ENCODE data around the gene NPC1. TPM values are rescaled to one million over a fixed set of nuclear protein-coding genes. Genes with fewer than 3 reads are reported as not detected.

Gene NPC1
- total RNA-seq, result 10.9 TPM
- long read RNA-seq, full-length matches to known transcripts, result 4 of 6 reads
- long read RNA-seq, partial matches to known transcripts, result 0 of 6 reads
- long read RNA-seq, other reads (novel, unspliced or antisense), result 2 of 6 reads

DNA sequence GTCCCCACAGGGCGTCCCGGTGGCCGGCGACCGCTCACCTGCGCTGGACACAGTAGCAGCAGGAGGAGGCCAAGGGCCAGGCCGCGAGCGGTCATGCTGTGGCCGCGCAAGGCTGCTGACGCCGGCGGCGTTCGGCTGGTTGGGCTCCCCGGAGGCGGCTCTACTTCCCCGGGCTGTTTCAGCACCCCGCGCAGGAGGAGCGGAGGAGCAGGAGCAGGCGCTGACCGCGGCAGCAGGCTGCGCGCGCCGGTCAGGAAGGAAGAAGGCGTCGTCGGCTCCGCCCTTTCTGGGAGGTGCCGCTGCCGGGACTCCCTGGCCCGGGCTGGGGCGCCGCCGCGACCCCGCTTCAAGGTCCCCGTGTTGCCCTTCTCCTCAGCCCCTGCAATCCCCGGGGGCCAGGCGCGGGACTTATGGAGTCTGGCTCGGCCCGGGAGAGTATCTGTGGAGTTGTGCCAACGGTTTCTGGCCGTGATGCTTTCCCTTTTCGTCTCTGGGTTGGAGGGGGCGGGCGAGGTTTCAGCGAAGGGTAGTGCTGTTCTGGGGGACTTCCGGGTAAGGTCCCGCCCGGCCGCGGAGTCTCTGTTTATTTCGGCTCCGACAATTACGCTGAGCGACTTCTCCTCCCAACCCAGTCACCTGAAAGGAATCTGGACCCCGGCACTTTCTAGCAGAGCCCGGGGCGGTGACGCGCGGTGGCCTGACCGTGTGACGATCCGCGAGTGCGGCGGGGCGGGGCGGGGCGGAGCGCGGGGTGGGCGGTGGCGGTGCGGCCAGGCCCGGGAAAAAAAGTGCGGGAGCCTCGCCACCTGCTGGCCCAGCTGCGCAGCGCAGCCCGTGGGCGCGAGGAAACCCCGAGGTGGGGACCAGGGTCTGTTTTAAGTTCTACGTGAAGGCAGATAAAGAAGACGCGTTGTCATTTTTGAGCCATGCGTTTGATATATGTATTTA is at the start of gene NPC1:
TSS of gene NPC1 (minus strand) at position 258 of the 948 bp plus-strand sequence. CDS start at position 95, 163 bp downstream.
- intact Hi-C loops (cut with DNase I), result loop anchor here (1.0 to 5.0 kb wide), 2 partner anchors 70 to 84 kb away; partner anchors contain the start of gene RMC1
- peak; percentile 98 for ATAC-seq
- peak; percentile 97 for DNase-seq (ENCODE audit: missing footprints)

DNA sequence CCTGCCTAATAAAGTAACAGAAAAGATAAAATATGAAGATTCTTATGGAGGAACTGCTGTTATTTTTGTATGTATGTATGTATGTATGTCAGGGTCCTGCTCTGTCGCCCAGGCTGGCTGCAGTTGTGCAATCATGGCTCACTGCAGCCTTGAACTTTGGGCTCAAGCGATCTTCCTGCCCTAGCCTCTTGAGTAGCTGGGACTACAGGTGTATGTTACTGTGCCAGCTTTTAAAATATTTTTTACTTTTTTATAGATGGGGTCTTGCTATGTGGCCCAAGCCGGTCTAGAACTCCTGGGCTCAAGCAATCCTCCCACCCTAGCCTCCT is 49.7 kb upstream of the NPC1 start:
- DNase-seq (ENCODE audit: missing footprints) (no peak), ATAC-seq (no peak)
- intact Hi-C loops (cut with DNase I), result no loop called here

DNA sequence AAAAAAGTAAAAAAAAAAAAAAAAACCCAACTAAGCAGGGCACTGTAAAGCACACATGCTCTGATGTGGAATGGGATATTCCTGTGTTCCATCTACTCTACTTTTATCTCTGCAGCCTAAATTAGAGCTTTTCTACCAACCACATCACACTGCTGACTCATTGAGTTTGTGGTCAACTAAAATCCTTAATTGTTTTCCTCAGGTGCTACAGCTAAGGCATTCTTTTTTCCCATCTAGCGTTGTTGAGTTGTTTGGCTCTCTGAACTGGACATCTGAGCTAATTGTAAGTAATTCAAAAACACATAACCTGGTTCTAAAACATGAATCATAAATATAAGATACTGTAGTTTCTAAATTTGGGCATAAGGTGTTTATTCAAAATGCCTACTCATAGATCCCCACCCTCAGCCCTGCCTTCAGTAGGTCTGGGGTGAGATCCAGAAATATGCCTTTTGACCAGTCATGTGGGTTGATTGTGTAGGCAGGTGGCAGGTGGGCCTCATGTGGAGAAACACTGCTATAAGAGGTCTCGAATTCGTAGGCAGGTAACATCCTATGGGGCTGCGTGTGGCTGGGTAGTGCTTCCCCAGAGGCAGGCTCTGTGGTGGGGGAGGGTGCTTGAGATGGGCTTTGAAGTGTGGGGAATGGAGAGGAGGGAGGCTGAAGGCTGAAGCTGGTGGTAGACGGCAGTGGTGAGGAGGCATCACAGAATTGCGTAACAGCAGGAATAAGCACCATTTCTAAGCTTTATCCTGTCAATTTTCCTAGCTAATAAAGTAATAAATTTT is 49.2 kb upstream of the NPC1 start:
- DNase-seq (ENCODE audit: missing footprints) (no peak), ATAC-seq (no peak)
- intact Hi-C loops (cut with DNase I), result no loop called here

GRCh38 chr18:23634692-23635091 is 48.4 kb upstream of the NPC1 start:
- ATAC-seq (no peak), DNase-seq (ENCODE audit: missing footprints) (no peak)
- intact Hi-C loops (cut with DNase I), result no loop called here

- intact Hi-C loops (cut with DNase I), result no loop called here
- no peak for ATAC-seq
Measured at GRCh38 chr18:23632615-23633014, 46.3 kb upstream of the NPC1 start.

GRCh38 chr18:23631746-23632145 is 45.4 kb upstream of the NPC1 start:
- DNase-seq (ENCODE audit: missing footprints), result no peak
- ATAC-seq, result no peak
- intact Hi-C loops (cut with DNase I), result no loop called here

More at GRCh38 chr18:23632615-23633014, 46.3 kb upstream of the NPC1 start:
- DNase-seq (ENCODE audit: missing footprints), result no peak

- intact Hi-C loops (cut with DNase I), result no loop called here
Measured at GRCh38 chr18:23631312-23631711, 45.0 kb upstream of the NPC1 start.

GRCh38 chr18:23629444-23629946 is 43.2 kb upstream of the NPC1 start:
- ATAC-seq, result no peak
- intact Hi-C loops (cut with DNase I), result no loop called here

More at GRCh38 chr18:23631312-23631711, 45.0 kb upstream of the NPC1 start:
- no peak for ATAC-seq
- DNase-seq (ENCODE audit: missing footprints), result no peak

DNA sequence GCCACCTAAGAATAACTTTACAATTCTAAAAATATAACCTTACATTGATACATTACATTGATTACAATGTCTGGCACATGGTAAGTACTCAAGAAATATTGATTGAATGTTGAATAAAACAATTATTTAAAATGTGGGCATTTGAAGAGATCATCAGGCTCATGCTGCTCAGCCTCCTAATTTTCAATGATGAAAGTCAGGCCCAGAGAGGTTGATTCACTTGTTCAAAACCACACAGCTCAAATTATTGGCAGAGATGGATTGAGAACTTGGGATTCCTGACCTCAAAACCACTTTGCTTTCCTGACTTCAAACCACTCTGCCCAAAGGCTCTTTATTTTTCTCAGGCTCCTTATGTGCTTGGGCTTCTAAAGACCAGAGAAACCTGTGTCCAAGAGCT is 41.7 kb upstream of the NPC1 start:
- DNase-seq (ENCODE audit: missing footprints), result no peak
- intact Hi-C loops (cut with DNase I), result no loop called here
- no peak for ATAC-seq

More at GRCh38 chr18:23629444-23629946, 43.2 kb upstream of the NPC1 start:
- no peak for DNase-seq (ENCODE audit: missing footprints)

DNA sequence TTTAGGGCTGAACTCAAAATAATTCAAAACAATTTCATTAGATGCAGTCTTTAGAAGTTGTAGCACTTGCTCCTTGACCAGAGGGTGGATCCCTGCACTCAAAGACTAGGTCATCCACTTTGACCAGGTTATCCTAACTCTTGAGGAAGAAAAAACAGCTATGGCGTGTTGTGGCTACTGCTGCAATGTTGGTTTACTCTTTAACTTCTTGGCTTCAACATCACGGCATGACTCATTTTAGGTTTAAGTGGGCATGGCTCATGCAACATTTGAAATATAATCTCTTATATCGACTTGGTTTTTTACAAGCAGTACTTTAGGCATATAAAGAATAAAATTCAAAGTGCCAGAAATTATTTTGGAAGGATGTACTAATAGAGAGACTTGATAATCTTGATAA is 41.0 kb upstream of the NPC1 start:
- no peak for ATAC-seq
- intact Hi-C loops (cut with DNase I), result no loop called here

GRCh38 chr18:23626451-23627279 is 40.4 kb upstream of the NPC1 start:
- ATAC-seq, result no peak
- intact Hi-C loops (cut with DNase I), result no loop called here

More for the DNA sequence above, 41.0 kb upstream of the NPC1 start:
- no peak for DNase-seq (ENCODE audit: missing footprints)

DNA sequence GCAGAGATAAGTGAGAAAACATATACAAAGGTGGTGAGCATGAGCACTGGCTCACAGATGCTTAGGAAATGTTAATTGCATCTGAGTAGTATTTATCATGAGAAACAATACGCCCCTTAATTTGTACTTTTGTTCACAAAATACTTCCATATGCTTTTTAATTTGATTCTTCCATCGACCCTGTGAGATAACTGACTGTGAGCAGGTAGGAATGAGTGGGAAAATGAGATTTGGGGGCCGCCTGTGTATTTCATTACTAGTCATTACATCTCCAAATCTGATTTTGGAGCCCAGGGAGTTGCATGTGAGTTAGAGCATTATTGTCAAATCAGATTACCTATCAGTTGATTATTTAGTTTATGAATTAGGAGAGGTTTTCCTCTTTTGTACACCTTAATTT is 36.7 kb upstream of the NPC1 start:
- ATAC-seq (no peak), DNase-seq (ENCODE audit: missing footprints) (no peak)
- intact Hi-C loops (cut with DNase I), result loop anchor here (5.0 kb wide), 1 partner anchor 64 kb away; the partner anchor contains the start of gene LAMA3

More at GRCh38 chr18:23626451-23627279, 40.4 kb upstream of the NPC1 start:
- no peak for DNase-seq (ENCODE audit: missing footprints)

DNA sequence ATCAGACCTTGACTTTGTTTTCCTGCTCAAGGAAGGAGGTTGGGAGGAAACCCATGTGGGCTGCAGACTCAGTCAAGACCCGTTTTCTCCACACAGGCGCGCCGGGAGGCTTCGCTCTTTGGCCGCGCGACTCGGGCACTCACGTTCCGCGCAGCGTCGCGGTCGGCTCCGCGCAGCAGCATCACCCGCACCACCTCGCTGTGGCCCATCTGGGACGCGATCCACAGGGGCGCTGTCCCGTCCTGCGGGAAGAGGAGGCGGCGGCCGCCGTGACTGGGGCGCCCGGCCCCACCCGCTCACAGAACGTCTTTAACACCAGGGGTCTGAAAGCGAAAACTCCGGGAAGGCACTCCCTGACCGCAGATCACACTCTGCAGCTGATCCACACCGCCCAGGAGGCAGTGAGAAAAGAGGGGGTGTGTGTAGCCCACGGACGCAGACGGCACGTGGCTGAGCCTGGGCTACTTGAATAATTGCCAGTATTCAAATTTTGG is 33.1 kb upstream of the NPC1 start:
- intact Hi-C loops (cut with DNase I), result no loop called here
- ATAC-seq, result peak; percentile 61
- DNase-seq (ENCODE audit: missing footprints), result peak; percentile 68

DNA sequence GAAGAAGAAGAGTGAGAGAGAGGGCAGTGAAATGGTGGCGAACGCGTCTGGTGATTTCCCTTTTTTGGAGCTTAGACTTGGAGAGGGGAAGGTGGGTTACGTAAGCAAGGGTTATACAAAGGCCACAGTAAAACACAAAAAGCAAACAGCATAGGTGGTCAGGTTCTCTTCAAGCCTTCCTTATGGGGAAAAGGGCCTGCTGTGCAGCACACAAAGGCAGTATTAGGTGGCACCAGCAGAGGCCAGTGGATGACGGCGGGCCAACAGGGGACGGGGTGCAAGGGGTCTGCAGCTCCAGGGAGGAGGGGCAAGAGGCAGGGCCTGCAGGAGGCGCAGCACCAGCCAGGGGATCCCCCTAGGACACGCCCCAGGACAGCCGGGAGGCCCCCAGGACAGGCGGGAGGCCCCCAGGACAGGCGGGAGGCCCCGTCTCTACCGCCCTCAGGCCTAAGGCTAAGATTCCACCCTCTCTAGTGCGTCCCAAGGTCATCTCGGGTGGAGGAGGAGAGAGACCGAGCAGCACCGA is 32.6 kb upstream of the NPC1 start:
- intact Hi-C loops (cut with DNase I), result no loop called here
- ATAC-seq (peak; percentile 58), DNase-seq (ENCODE audit: missing footprints) (no peak)

DNA sequence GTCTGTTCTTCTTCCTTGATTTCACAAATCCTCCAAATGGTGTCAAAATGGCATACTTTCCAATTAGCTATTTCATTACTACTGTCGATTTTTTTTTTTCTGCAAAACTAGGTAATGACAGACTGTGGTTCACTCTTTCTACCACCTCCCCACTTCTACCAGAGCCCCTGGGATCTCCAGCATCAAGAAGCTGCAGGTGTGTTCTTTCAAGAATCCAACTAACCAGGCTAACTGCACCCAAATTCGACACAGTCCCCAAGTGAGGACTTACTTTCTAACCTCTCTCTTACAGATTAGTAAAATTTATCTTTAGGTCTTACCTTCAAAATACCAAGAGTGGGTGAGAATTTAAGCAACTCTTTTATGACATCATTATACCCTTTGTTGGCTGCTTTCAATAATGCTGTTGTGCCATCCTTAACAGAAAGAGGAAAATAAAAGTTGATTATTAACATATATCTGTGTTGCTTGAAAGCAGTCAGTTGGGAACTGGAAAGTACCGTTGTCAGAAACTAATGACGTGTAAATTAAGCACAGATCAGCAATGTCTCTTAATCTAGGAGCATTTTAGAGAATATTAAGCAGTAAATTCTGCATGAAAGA is 31.2 kb upstream of the NPC1 start:
- ATAC-seq (no peak), DNase-seq (ENCODE audit: missing footprints) (no peak)
- intact Hi-C loops (cut with DNase I), result no loop called here

DNA sequence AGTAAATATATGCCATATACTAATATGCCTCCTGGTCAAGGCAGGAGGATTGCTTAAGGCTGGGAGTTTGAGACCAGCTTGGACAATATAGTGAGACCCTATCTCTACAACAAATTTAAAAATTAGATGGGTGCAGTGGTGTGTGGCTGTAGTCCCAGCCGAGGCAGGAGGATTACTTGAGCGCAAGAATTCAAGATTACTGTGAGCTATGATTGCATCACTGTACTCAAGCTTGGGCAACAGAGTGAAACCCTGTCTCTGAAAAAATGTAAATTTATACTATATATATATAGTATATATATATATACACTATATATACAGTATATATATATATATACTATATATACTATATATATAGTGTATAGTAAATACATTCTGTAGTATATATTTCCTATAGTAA is 30.0 kb upstream of the NPC1 start:
- ATAC-seq (no peak), DNase-seq (ENCODE audit: missing footprints) (no peak)
- intact Hi-C loops (cut with DNase I), result no loop called here

- no peak for DNase-seq (ENCODE audit: missing footprints)
- no peak for ATAC-seq
- intact Hi-C loops (cut with DNase I), result no loop called here
Measured at GRCh38 chr18:23614891-23615290, 28.6 kb upstream of the NPC1 start.

DNA sequence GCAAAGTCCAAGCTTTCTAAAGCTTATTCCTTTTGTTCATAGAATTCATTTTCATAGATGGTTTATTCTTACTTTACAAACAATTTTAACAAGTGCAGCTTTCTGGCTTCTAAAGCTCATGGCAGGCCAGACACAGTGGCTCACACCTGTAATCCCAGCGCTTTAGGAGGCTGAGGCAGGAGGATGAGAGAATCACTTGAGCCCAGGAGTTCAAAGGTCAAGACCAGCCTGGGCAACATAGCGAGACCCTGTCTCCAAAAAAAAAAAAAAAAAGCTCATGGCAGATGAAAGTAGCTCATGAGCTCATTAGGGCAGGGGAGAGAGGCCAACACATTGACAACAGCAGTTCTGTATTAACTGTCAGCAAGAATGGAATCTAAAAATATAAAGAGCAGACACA is 28.1 kb upstream of the NPC1 start:
- intact Hi-C loops (cut with DNase I), result no loop called here
- DNase-seq (ENCODE audit: missing footprints), result no peak
- no peak for ATAC-seq
